ENCODE data around the gene SULT6B1.

DNA sequence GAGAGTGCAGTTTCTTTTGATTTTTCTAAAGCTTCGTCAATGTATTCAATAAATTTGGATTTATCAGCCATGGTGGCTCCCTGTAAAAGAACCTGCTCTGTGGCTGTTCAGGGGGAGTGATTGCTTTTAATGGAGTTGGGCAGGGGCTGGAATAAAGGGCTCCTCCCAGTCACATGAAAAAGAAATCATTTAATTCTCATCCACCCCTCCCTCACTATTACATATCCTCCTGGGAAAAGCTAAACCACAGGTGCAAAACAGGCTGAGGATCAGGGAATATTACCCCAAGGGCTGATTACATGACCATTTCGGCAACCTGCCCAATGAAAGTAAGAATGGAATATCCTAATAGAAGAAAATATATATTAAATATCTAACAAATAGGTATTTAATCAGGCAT lies at the start of gene SULT6B1:
- TF ChIP-seq, protein P1, sequence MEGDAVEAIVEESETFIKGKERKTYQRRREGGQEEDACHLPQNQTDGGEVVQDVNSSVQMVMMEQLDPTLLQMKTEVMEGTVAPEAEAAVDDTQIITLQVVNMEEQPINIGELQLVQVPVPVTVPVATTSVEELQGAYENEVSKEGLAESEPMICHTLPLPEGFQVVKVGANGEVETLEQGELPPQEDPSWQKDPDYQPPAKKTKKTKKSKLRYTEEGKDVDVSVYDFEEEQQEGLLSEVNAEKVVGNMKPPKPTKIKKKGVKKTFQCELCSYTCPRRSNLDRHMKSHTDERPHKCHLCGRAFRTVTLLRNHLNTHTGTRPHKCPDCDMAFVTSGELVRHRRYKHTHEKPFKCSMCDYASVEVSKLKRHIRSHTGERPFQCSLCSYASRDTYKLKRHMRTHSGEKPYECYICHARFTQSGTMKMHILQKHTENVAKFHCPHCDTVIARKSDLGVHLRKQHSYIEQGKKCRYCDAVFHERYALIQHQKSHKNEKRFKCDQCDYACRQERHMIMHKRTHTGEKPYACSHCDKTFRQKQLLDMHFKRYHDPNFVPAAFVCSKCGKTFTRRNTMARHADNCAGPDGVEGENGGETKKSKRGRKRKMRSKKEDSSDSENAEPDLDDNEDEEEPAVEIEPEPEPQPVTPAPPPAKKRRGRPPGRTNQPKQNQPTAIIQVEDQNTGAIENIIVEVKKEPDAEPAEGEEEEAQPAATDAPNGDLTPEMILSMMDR (IDR thresholded peaks at IDR 0.05): no peak
- TF ChIP-seq POLR2AphosphoS5 (IDR thresholded peaks at IDR 0.05) (no peak), POLR2A (IDR thresholded peaks at IDR 0.05) (no peak), EP300 (IDR thresholded peaks at IDR 0.05) (no peak)

Data from gastroesophageal sphincter (tissue), 3 donors.